HCT116 (cell line): ENCODE data around the gene PDE4D. TPM values are rescaled to one million over a fixed set of nuclear protein-coding genes. Genes with fewer than 3 reads are reported as not detected.

Experiments
- ATAC-seq: fragments of 200-7000 bp; cut with Tn5 transposase; 2 replicates; pipeline ENCODE4 v1.9.1; 2020; ENCODE audit warnings: mild to moderate bottlenecking, moderate library complexity
- BruUV-seq: library from RNA; stranded (reverse); fragments of 400-500 nt; replicated peaks from 2 replicates; lab custom pipeline; 2021; lab: Mats Ljungman, UMichigan
- CTCF ChIA-PET: fragments of 300-600 bp; sonication (Branson Sonifier 250); formaldehyde crosslinking; loops from one replicate; lab custom pipeline; 2021; ENCODE audit warnings: antibody characterized with exemption; lab: Charles Lee
- POLR2A ChIA-PET: fragments of 300-600, 350-600 bp; sonication (Branson Sonifier 250); formaldehyde crosslinking; loops from one replicate; lab custom pipeline; 2021; ENCODE audit warnings: antibody characterized with exemption; lab: Charles Lee
- RAD21 ChIA-PET, 2 experiments: fragments of 300-600 bp; sonication (Branson Sonifier 250); formaldehyde crosslinking; loops; one replicate each; lab custom pipeline; 2023; ENCODE audit warnings: low total read pairs in 2 of 2; ENCODE audit not compliant: uncharacterized antibody in 2 of 2, unreplicated experiment in 2 of 2, low non-redundant PET in 1 of 2; lab: Charles Lee
- DNase-seq: peaks from one replicate; pipeline ENCODE4 v3.0.0-alpha.2; 2010; ENCODE audit warnings: low read depth, low spot score
- H2AFZ ChIP-seq: fragments of 200-600 bp; shearing (Covaris generic), sonication (generic); 2 replicates; pipeline ENCODE4 v1.6.1; 2017; ENCODE audit warnings: low read depth, mixed run types, mixed read lengths, antibody characterized with exemption, low read length; ENCODE audit not compliant: poor library complexity, severe bottlenecking
- H3K27ac ChIP-seq: 2 replicates; pipeline ENCODE4 v1.5.1; 2012; ENCODE audit warnings: low read depth, low read length
- H3K27me3 ChIP-seq: fragments of 200-600 bp; sonication (generic); 2 replicates; pipeline ENCODE4 v1.6.1; 2016; ENCODE audit warnings: mixed run types, low read length, mixed read lengths; ENCODE audit not compliant: insufficient read depth
- H3K36me3 ChIP-seq, 2 experiments: fragments of 200-500 bp in 1 of 2; fragments of 200-600 bp in 1 of 2; sonication (Bioruptor generic) in 1 of 2; sonication (generic) in 1 of 2; 2 replicates each; pipeline versions ENCODE4 v1.5.1 to v1.6.1; 2014 to 2016; ENCODE audit warnings: low read length in 2 of 2, inconsistent platforms in 1 of 2, mixed read lengths in 1 of 2, mixed run types in 1 of 2; ENCODE audit not compliant: insufficient read depth in 2 of 2, control insufficient read depth in 1 of 2
- H3K4me1 ChIP-seq, 2 experiments: fragments of 200-600 bp in 1 of 2; sonication (generic) in 1 of 2; 2 replicates each; pipeline versions ENCODE4 v1.5.1 to v1.6.1; 2012 to 2017; ENCODE audit warnings: low read length in 2 of 2, inconsistent platforms in 1 of 2, mild to moderate bottlenecking in 1 of 2, mixed read lengths in 1 of 2, mixed run types in 1 of 2, moderate library complexity in 1 of 2; ENCODE audit not compliant: insufficient read depth in 2 of 2, control insufficient read depth in 1 of 2
- H3K4me2 ChIP-seq: fragments of 200-600 bp; sonication (generic); 2 replicates; pipeline ENCODE4 v1.6.1; 2017; ENCODE audit warnings: mixed run types, low read length, mixed read lengths
- H3K4me3 ChIP-seq, 2 experiments: fragments of 200-600 bp in 1 of 2; sonication (generic) in 1 of 2; replicated peaks in 1 of 2; 2 replicates each; pipeline ENCODE4 v1.5.1; 2011 to 2016; ENCODE audit warnings: low read length in 2 of 2, control low read depth in 1 of 2, low read depth in 1 of 2, mild to moderate bottlenecking in 1 of 2, mixed read lengths in 1 of 2, mixed run types in 1 of 2
- H3K79me2 ChIP-seq: fragments of 200-600 bp; sonication (generic); 2 replicates; pipeline ENCODE4 v1.6.1; 2017; ENCODE audit warnings: mild to moderate bottlenecking, mixed run types, low read length, moderate library complexity, mixed read lengths; ENCODE audit not compliant: insufficient read depth
- H3K9ac ChIP-seq: fragments of 200-600 bp; sonication (generic); 2 replicates; pipeline ENCODE4 v1.6.1; 2016; ENCODE audit warnings: low read length, mixed read lengths
- H3K9me2 ChIP-seq: fragments of 200-600 bp; sonication (generic), shearing (Covaris generic); 2 replicates; pipeline ENCODE4 v1.6.1; 2017; ENCODE audit warnings: mixed run types, mild to moderate bottlenecking, moderate library complexity; ENCODE audit not compliant: insufficient read depth
- H3K9me3 ChIP-seq, 2 experiments: fragments of 200-500 bp in 1 of 2; fragments of 200-600 bp in 1 of 2; sonication (Bioruptor generic) in 1 of 2; sonication (generic) in 1 of 2; 2 replicates each; pipeline ENCODE4 v1.6.1; 2014 to 2017; ENCODE audit warnings: low read length in 2 of 2, mixed read lengths in 2 of 2, inconsistent platforms in 1 of 2, low read depth in 1 of 2, mild to moderate bottlenecking in 1 of 2, mixed run types in 1 of 2, moderate library complexity in 1 of 2; ENCODE audit not compliant: control insufficient read depth in 1 of 2, insufficient read depth in 1 of 2
- H4K20me1 ChIP-seq: fragments of 200-600 bp; sonication (generic), shearing (Covaris generic); 2 replicates; pipeline ENCODE4 v1.6.1; 2017; ENCODE audit warnings: mixed run types, mild to moderate bottlenecking, moderate library complexity; ENCODE audit not compliant: insufficient read depth
- ATF3 ChIP-seq: IDR thresholded peaks from 2 replicates; pipeline ENCODE4 v1.6.1; 2012
- CBX3 ChIP-seq: IDR thresholded peaks from 2 replicates; pipeline ENCODE4 v1.6.1; 2012; ENCODE audit warnings: low read depth
- CEBPB ChIP-seq: IDR thresholded peaks from 2 replicates; pipeline ENCODE4 v1.6.1; 2012; ENCODE audit warnings: low read depth
- CTCF ChIP-seq, 3 experiments: fragments of 200-600 bp in 1 of 3; sonication (generic) in 1 of 3; IDR thresholded peaks in 2 of 3; conservative IDR thresholded peaks in 1 of 3; 2 replicates each; pipeline ENCODE4 v1.5.1; 2012 to 2017; ENCODE audit warnings: low read depth in 2 of 3, low read length in 2 of 3, antibody characterized with exemption in 1 of 3, borderline replicate concordance in 1 of 3, control low read depth in 1 of 3, mild to moderate bottlenecking in 1 of 3, mixed read lengths in 1 of 3, mixed run types in 1 of 3, moderate library complexity in 1 of 3; ENCODE audit not compliant: insufficient read depth in 1 of 3
- EGR1 ChIP-seq: IDR thresholded peaks from 2 replicates; pipeline ENCODE4 v1.6.1; 2012; ENCODE audit warnings: low read depth
- ELF1 ChIP-seq: IDR thresholded peaks from 2 replicates; pipeline ENCODE4 v1.6.1; 2012; ENCODE audit warnings: low read depth, borderline replicate concordance
- EZH2 ChIP-seq: fragments of 200-600 bp; sonication (generic); IDR thresholded peaks from 2 replicates; pipeline ENCODE4 v1.6.1; 2017; ENCODE audit warnings: antibody characterized with exemption, mixed run types
- FOSL1 ChIP-seq: IDR thresholded peaks from 2 replicates; pipeline ENCODE4 v1.6.1; 2012; ENCODE audit warnings: low read depth
- JUND ChIP-seq: IDR thresholded peaks from 2 replicates; pipeline ENCODE4 v1.6.1; 2012
- MAX ChIP-seq: IDR thresholded peaks from 2 replicates; pipeline ENCODE4 v1.6.1; 2012
- POLR2A ChIP-seq: IDR thresholded peaks from 2 replicates; pipeline ENCODE4 v1.7.0; 2011; ENCODE audit warnings: borderline replicate concordance; ENCODE audit not compliant: insufficient read depth, insufficient read length; ENCODE audit errors: extremely low read depth
- SIN3A ChIP-seq: IDR thresholded peaks from 2 replicates; pipeline ENCODE4 v1.6.1; 2012; ENCODE audit warnings: low read depth
- SRF ChIP-seq: IDR thresholded peaks from 2 replicates; pipeline ENCODE4 v1.6.1; 2012; ENCODE audit warnings: low read depth
- TCF7L2 ChIP-seq: IDR thresholded peaks from 2 replicates; pipeline ENCODE4 v1.7.0; 2011; ENCODE audit warnings: borderline replicate concordance, inconsistent platforms; ENCODE audit not compliant: insufficient read depth, insufficient read length; ENCODE audit errors: extremely low read depth
- YY1 ChIP-seq: IDR thresholded peaks from 2 replicates; pipeline ENCODE4 v1.6.1; 2011; ENCODE audit warnings: low read length, low read depth, moderate library complexity, mild to moderate bottlenecking; ENCODE audit not compliant: insufficient replicate concordance; ENCODE audit errors: extremely low read depth
- ZBTB33 ChIP-seq: IDR thresholded peaks from 2 replicates; pipeline ENCODE4 v1.6.1; 2011; ENCODE audit warnings: mild to moderate bottlenecking, low read length, moderate library complexity; ENCODE audit not compliant: insufficient replicate concordance; ENCODE audit errors: extremely low read depth
- ZFX ChIP-seq: fragments of 450-650 bp; IDR thresholded peaks from 2 replicates; pipeline ENCODE4 v1.6.1; 2017
- intact Hi-C: fragments of 100-400 bp; cut with micrococcal nuclease; formaldehyde crosslinking; loops from 2 replicates; pipeline ENCODE4 v1.10.0; 2022
- total RNA-seq: library from RNA; stranded (reverse); gene quantifications from one replicate; pipeline ENCODE4 v1.2.1, GENCODE V29; 2021; ENCODE audit not compliant: unreplicated experiment

The PDE4D gene
- total RNA-seq, 1 experiment from 2014 or later, result 1.1 TPM

- TF ChIP-seq CTCF (IDR thresholded peaks at IDR 0.05 in 2 of 3, conservative IDR thresholded peaks at IDR 0.05 in 1 of 3; ENCODE audit: borderline replicate concordance in 1 of 3, insufficient read depth in 1 of 3, low read depth in 2 of 3, low read length in 2 of 3) (no peak), ZFX (no peak), POLR2A (no peak), ZBTB33 (no peak), EGR1 (no peak), ATF3 (no peak), TCF7L2 (no peak)
- TF ChIP-seq, all 23 proteins: peak for 0
Observed at GRCh38 chr5:59360130-59360555, 533.4 kb downstream of the PDE4D start (continued).

GRCh38 chr5:59358005-59358861 is 535.3 kb downstream of the PDE4D start:
- no peak overlapping the region for H3K4me3 ChIP-seq
- POLR2A ChIA-PET, result no interaction called here

More at GRCh38 chr5:59358005-59358861, 535.3 kb downstream of the PDE4D start:
- TF ChIP-seq ZFX (no peak), ZBTB33 (no peak), CEBPB (no peak), FOSL1 (no peak), EZH2 (no peak), YY1 (no peak), SRF (no peak), MAX (no peak), JUND (no peak), CBX3 (no peak), SIN3A (no peak), ELF1 (no peak), EGR1 (no peak), TCF7L2 (no peak)
- no peaks in the 10 kb centered on the region for H3K79me2 ChIP-seq
- intact Hi-C loops, result no loop called here
- peaks cover 29% of the 10 kb centered on the region for H3K27me3 ChIP-seq
- no peaks in the 10 kb centered on the region for H4K20me1 ChIP-seq
- H3K36me3 ChIP-seq, result no peaks in the 10 kb centered on the region
- ChIA-PET RAD21 (no interaction called here), CTCF (interaction anchor here (0.7 to 2.0 kb wide), 4 partner anchors 10 to 170 kb away, joined by 3 to 6 read pairs (median 3); no protein-coding TSS in a partner anchor)
- DNase-seq, result no peak
- H3K4me1 ChIP-seq, result no peaks in the 10 kb centered on the region
- ATAC-seq, result no peak
- no peak overlapping the region for H3K9ac ChIP-seq
- H3K27ac ChIP-seq, result no peak overlapping the region
- BruUV-seq, result no TSS peak
- no peaks in the 10 kb centered on the region for H3K9me3 ChIP-seq
- H2AFZ ChIP-seq, result no peak overlapping the region
- H3K4me2 ChIP-seq, result no peak overlapping the region
- H3K9me2 ChIP-seq, result no peaks in the 10 kb centered on the region
